AML-193 (cell line): ENCODE data around the gene MR1.

Experiments
- DNase-seq, 2 experiments: peaks; one replicate each; lab custom pipeline; 2025; lab: John Stamatoyannopoulos, UW

The MR1 gene

GRCh38 chr1:181064011-181064623 is 30.3 kb downstream of the MR1 start:
- DNase-seq = peak in 1 of 2 experiments; percentile 5

DNA sequence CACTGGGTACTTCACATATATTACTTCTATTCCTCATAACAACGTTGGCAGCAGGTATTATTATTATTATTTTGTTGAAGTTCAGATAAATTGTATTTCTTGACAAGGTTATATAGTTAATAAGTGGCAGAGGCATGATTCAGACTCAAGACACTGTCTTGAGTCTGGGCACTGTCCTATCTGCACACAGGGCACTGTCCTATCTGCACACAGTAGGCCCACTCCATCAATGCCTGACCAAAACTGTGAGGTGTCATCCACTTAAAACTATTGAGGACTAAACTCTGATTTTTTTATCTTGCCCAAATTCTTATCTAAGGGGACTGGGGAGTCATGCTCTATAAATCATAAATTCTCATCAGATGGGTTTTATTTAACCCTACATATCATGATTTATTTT is 30.9 kb downstream of the MR1 start:
- no peak for DNase-seq

DNA sequence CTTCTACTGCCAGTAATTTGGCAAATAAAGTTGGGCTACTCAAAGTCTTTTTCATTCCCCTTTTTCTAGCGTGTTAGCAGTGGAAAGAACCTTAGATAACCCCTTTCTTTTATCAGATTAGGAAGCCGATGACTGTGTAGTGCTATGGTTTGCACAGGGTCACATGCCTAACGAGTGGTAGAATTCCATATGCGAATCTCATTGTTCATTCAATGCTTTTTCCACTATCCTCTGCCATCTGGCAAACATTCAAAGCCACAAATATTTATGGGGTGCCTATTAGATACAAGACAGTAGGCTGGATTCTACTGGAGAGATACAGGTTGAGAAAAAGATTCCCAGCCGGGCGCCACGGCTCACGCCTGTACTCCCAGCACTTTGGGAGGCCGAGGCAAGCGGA is 39.9 kb downstream of the MR1 start:
- DNase-seq = no peak

- no peak for DNase-seq
These were observed 42.1 kb downstream of the MR1 start for GRCh38 chr1:181075766-181076350.

- DNase-seq = no peak
These were observed 43.1 kb downstream of the MR1 start for GRCh38 chr1:181076852-181077251.

GRCh38 chr1:181077576-181078242 is 43.9 kb downstream of the MR1 start:
- no peak for DNase-seq

- DNase-seq = no peak
These were observed 45.6 kb downstream of the MR1 start for GRCh38 chr1:181079382-181079781.

- DNase-seq = no peak
These were observed 46.1 kb downstream of the MR1 start for GRCh38 chr1:181079920-181080319.

GRCh38 chr1:181080556-181080955 is 46.8 kb downstream of the MR1 start:
- DNase-seq = no peak

GRCh38 chr1:181081395-181081794 is 47.6 kb downstream of the MR1 start:
- no peak for DNase-seq

DNA sequence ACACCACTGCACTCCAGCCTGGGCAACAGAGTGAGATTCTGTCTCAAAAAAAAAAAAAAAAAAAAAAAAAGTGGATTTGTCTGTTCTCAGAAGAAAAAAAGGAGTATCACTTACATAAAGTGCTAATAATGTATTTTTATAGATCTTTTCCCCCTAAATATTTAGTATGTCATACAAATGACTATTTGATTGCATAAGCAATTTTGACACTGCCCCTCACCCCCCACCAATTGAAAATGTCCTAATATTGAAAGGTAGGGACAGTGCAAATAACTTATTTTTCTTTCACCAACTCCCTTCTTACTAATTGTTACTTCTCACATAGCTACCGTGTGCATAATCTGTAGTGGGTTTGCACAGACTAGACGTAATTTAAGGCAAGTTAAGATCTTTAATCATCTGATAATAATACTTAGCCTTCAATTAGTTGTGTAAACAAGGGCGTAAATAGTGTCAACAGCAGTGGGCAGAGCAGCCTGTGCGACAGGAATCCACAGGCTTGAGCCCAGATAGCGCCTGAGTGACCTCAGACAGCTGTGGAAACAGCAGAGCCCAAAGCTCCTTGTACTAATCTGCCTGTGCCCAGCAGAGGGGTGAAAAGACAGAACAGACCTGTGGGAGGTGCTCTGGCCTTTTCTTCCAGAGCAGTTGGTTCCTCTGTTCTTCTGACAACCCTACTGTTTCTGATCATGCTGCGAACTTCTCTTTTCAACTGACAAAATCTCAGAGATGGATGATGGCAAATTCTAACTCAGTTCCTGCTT is 50.2 kb downstream of the MR1 start:
- peak; percentile 90 to 94 for DNase-seq

DNA sequence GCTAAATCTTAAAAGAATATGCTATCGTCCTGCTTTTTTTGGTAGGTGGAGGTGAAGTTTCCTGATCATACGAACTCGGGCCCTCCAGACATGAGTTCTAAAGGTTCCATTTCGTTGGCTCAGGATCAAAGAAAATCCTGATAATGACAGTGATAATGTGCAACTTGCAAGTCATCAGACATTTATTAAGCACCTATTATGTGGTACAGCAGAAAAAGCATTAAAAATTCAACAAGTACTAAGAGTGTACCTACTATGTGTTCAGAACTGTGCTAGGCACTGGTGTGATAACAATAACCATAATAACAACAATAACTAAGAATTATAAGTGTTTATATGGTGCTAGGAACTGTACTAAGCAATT is 50.8 kb downstream of the MR1 start:
- no peak for DNase-seq

GRCh38 chr1:181086091-181086490 is 52.3 kb downstream of the MR1 start:
- DNase-seq = no peak

DNA sequence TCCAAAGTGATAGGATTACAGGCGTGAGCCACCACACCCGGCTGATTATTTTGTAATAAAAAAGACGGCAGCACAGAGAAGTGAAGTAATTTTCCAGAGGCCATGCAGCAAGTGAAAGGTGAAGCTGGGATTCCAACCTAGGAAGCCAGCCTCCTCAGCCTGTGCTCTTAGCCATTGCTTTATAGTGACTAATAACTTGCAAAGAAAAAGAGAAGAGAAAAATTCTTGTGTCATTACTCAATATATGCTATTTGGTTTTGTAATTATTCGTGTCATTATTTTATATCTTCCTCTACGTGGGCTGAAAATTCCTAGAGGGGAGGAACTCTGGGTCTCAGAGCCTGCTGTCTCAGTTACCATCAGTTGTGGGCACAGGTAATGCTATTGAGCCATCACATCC is 53.1 kb downstream of the MR1 start:
- peak; percentile 26 to 52 for DNase-seq

- DNase-seq = peak; percentile 79 to 91
These were observed 53.7 kb downstream of the MR1 start for GRCh38 chr1:181087400-181087901.

GRCh38 chr1:181088079-181089016 is 54.6 kb downstream of the MR1 start, which contains the start of gene IER5:
Gene IER5, plus strand, starts transcription at chr1:181088700. Its CDS starts 203 bp downstream, at chr1:181088903.
- peak; percentile 94 for DNase-seq

- DNase-seq = no peak
These were observed 55.4 kb downstream of the MR1 start for GRCh38 chr1:181089017-181089675.

DNA sequence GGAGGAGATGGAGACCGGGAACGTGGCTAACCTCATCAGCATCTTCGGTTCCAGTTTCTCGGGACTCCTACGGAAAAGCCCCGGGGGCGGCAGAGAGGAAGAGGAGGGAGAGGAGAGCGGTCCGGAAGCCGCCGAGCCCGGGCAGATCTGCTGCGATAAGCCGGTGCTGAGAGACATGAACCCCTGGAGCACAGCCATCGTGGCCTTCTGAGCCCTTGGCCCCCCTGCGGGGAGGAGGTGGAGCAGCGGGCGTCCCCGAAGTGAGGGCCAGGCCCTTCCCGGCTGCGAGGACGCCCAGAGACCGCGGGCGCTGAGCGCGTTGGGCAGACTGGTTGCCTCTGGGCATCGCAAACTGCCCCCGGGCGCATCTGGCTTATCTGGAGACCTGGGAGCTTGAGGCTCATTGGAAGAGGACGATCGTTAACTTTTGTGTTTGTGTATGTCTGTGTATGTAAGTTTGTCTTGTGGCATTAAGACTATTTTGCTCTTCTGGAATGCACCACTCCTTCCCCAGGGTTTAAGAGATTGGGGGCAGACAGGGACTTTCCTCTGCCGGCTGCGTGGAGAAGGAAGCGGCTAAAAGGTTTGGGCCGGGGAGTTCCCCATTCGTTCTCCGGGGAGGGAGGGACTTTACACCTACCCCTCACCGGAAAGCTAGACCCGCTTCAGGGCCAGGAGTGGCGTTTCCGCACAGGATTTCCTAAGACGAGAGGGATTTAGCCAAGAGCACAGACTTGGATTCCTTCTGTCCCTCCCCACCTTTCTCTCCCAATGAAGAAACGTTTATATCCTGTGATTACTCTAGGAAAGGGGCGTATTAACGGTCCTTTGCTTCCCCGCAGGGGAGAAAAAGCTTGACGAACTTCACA is 56.1 kb downstream of the MR1 start:
- peak; percentile 37 to 44 for DNase-seq

DNA sequence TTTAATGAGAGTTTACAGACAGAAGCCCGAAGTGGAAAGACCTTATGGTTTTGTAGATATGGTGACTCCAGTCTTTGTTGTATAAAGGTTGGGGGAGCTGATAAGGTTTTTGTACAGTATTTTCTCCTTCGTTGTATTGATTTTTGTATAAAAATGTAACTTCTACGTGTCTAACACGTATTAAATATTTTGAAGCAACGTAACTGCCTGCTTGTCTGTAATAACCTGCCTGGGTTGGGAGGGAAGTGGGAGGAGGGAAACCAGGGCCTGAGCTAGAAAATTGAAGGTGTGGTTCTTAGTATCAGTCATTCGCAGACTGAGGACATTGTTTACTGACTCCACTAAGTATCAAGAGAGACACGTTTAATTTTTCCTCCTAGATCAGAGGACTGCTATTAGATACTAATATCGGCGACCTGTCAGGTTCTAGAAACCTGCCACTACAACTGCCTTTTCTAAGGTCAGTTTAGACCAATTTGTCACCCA is 56.9 kb downstream of the MR1 start:
- no peak for DNase-seq
